DOHH2 (cell line): ENCODE results near the gene CAMKV.

Experiments
- H3F3A ChIP-seq: fragments of 200-600 bp; sonication (generic), shearing (Covaris generic); 2 replicates; pipeline ENCODE4 v1.6.0; 2016; ENCODE audit warnings: antibody characterized with exemption, mild to moderate bottlenecking; ENCODE audit not compliant: control insufficient read depth, insufficient read depth
- H3K27ac ChIP-seq: fragments of 200-600 bp; sonication (generic); 2 replicates; pipeline ENCODE4 v1.5.1; 2014; ENCODE audit warnings: low read depth, mild to moderate bottlenecking, low read length, moderate library complexity
- H3K27me3 ChIP-seq: fragments of 200-600 bp; sonication (generic); 2 replicates; pipeline ENCODE4 v1.6.1; 2014; ENCODE audit warnings: mild to moderate bottlenecking, low read length, mixed read lengths; ENCODE audit not compliant: control insufficient read depth
- H3K36me3 ChIP-seq: fragments of 200-600 bp; sonication (generic); 2 replicates; pipeline ENCODE4 v1.6.1; 2014; ENCODE audit warnings: mild to moderate bottlenecking, low read length, moderate library complexity, mixed read lengths; ENCODE audit not compliant: control insufficient read depth
- H3K4me1 ChIP-seq: fragments of 200-600 bp; sonication (generic); 2 replicates; pipeline ENCODE4 v1.6.1; 2014; ENCODE audit warnings: mild to moderate bottlenecking, low read length, mixed read lengths; ENCODE audit not compliant: control insufficient read depth
- H3K4me2 ChIP-seq: fragments of 200-600 bp; sonication (generic); 2 replicates; pipeline ENCODE4 v1.6.0; 2014; ENCODE audit warnings: mild to moderate bottlenecking, low read length, moderate library complexity
- H3K4me3 ChIP-seq: fragments of 200-600 bp; sonication (generic); 2 replicates; pipeline ENCODE4 v1.5.1; 2014; ENCODE audit warnings: mild to moderate bottlenecking, low read length, mixed read lengths
- H3K79me2 ChIP-seq: fragments of 200-600 bp; sonication (generic); 2 replicates; pipeline ENCODE4 v1.6.1; 2014; ENCODE audit warnings: mild to moderate bottlenecking, low read length, mixed read lengths; ENCODE audit not compliant: control insufficient read depth
- H3K9me2 ChIP-seq: fragments of 200-600 bp; sonication (generic); replicated peaks from 2 replicates; pipeline ENCODE4 v1.6.1; 2014; ENCODE audit warnings: mild to moderate bottlenecking, low read length, mixed read lengths; ENCODE audit not compliant: control insufficient read depth
- H3K9me3 ChIP-seq: fragments of 200-600 bp; sonication (generic); 2 replicates; pipeline ENCODE4 v1.6.1; 2014; ENCODE audit warnings: antibody characterized with exemption, low read length, mixed read lengths; ENCODE audit not compliant: control insufficient read depth, insufficient read depth
- H4K20me1 ChIP-seq: fragments of 200-600 bp; sonication (generic); 2 replicates; pipeline ENCODE4 v1.6.0; 2014; ENCODE audit warnings: low read depth, mild to moderate bottlenecking, antibody characterized with exemption, low read length, moderate library complexity; ENCODE audit not compliant: control insufficient read depth, insufficient read depth
- CTCF ChIP-seq: fragments of 200-600 bp; sonication (generic); IDR thresholded peaks from one replicate; pipeline ENCODE4 v1.5.1; 2014; ENCODE audit warnings: antibody characterized with exemption, mild to moderate bottlenecking, low read depth, low read length; ENCODE audit not compliant: poor library complexity, severe bottlenecking
- EZH2phosphoT487 ChIP-seq: fragments of 200-600 bp; sonication (generic); IDR thresholded peaks from 2 replicates; pipeline ENCODE4 v1.6.1; 2017; ENCODE audit warnings: borderline replicate concordance, mild to moderate bottlenecking, antibody characterized with exemption, low read length, moderate library complexity, mixed read lengths

CAMKV gene

DNA sequence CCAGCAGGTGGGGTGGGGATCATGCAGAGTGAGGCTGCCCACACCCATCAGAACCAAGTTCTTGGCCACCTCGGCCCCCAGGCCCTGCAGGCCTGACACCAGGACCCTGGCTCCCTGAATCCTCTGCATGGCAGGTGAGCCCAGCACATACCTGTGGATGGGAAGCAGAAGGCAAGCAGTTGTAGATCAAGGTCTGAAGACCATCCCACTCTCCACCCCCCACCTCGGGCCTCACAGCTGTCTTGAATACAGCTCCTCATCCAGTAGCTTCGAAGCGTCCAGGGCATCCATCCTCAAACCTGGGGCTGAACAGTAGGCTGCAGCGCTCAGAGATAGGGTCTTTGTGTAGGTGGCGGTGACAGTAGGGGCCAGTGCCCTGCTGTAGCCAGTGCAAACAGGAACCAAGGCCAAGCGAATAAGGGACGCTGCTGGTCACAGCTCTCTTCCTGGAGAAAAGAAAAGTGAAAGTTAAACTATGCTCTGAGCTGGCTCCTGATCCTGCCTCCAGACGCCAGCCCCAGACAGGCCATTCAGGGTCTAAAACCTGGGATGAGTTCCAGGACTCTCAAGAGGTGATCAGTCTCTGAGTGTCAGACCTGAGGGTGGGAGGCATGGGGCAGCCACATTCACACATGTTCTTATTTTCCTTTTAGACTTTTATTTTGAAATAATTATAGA, 56.1 kb downstream of the CAMKV start, which contains the start of gene UBA7:
TSS of gene UBA7 (minus strand) at position 457 of the 678 bp plus-strand sequence. CDS start at position 291, 166 bp downstream.
- Histone ChIP-seq H3K27me3 (no peaks in the 10 kb centered on the region), H3K9me2 (no peaks in the 10 kb centered on the region), H4K20me1 (no peaks in the 10 kb centered on the region), H3K4me3 (peak within 1 kb of the TSS; percentile 56), H3K27ac (peak within 1 kb of the TSS; percentile 18; the same call in 1 of the 2 replicates), H3F3A (no peaks in the 10 kb centered on the region), H3K79me2 (no peaks in the 10 kb centered on the region), H3K36me3 (no peaks in the 10 kb centered on the region), H3K4me2 (peak within 1 kb of the TSS; percentile 70), H3K9me3 (no peaks in the 10 kb centered on the region), H3K4me1 (peaks cover 42% of the 10 kb centered on the region)
- TF ChIP-seq EZH2phosphoT487 = no peak
- TF ChIP-seq CTCF = no peak

GRCh38 chr3:49812916-49813496, 56.7 kb downstream of the CAMKV start:
- H3K4me3 ChIP-seq = peak overlapping the region; percentile 56
- H3K9me3 ChIP-seq = no peaks in the 10 kb centered on the region

More at GRCh38 chr3:49812916-49813496, 56.7 kb downstream of the CAMKV start:
- TF ChIP-seq CTCF (no peak), EZH2phosphoT487 (no peak)
- Histone ChIP-seq H3K4me1 (peaks cover 48% of the 10 kb centered on the region), H3K4me2 (peak overlapping the region; percentile 70), H3K36me3 (no peaks in the 10 kb centered on the region), H3F3A (no peaks in the 10 kb centered on the region), H4K20me1 (no peaks in the 10 kb centered on the region), H3K9me2 (no peaks in the 10 kb centered on the region), H3K27ac (no peak overlapping the region), H3K27me3 (no peaks in the 10 kb centered on the region), H3K79me2 (no peaks in the 10 kb centered on the region)
